Midbrain (tissue), 1 donor: ENCODE data around the gene B3GNT3.

Experiments used
- DNase-seq: peaks from one replicate; lab custom pipeline; 2025; lab: John Stamatoyannopoulos, UW

B3GNT3 gene

DNA sequence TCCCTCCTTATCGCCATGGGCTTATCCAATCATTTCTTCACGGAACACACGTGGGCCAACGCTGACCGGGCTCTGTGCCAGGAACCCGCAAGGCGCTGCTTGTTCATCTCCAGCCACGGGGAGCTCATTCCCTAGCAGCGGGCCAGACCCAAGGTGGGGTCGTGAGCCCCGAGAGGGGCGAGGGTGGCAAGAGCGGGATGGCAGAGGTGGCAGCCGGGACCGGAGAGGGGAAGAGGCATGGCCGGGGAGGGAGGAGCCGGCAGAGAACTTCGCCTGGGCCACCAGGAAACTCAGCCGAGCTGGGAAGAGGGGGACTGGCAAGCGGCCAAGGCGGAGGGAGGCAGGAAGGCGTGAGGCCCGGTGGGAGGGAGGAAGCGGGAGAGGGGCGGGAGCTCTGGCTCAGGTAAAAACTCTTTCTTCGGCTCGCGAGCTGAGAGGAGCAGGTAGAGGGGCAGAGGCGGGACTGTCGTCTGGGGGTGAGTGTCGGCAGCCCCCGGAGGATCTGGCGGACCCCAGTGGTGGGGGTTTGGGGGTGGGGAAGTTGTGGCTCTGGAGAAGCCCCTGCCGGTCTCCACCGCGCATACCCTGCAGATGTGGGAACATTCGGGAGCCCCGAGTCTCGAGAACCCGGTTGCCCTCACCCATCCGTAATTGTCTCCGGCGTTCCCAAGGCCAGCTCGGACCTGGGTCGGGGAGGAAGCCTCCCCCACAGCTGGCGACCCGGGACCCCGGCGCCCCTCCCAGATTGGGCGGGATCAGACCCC lies at the start of gene B3GNT3:
Gene B3GNT3 (plus strand): TSS at position 408 of the 764 bp plus-strand sequence. CDS start 12,670 bp downstream, outside the sequence.
- no peak for DNase-seq

DNA sequence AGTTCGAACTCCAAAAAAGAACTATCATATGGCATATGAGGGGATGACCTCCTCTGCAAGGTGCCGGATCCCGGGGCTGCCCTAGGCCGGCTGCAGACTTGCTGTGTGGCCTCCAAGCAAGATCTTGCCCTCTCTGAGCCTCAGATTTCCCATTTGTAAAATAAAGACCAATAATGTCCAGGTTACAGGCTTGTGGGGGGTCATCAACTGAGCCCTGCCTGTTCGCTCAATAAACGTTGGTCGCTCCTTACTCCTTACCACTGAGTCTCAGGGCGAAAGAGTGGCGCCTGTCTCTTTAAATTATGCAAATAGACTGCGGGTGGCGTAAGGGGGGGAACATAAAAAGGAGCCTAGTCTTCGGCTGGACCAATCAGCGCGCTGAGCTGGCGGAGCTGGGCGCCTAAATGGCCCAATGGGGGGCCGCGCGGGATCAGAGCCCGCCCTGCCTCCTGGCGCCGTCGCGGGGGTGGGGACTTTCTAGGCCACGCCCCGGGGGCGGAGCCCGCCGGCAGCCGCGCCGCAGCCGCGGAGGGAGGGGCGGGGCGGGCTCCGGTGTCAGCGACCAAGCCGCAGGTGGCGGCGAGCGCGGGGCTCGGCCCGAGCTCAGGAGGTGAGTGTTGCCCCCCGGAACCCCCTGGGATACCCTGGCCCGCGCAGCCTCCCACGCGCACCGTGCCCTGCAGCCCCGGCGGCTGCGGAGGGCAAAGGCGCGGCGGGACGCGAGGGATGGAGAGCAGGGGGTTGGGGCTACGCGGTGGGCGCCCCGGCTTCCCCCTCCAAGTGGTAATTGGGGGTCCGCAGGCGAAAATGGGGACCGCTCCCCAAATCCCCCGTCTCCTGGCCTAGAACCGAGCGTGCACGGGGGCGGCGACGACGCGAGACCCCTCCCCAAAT lies 47.5 kb upstream of the B3GNT3 start:
- peak; percentile 98 for DNase-seq

- DNase-seq = no peak
Measured at GRCh38 chr19:17748884-17749638, 45.9 kb upstream of the B3GNT3 start.

GRCh38 chr19:17749912-17750317 lies 45.0 kb upstream of the B3GNT3 start:
- DNase-seq = no peak

GRCh38 chr19:17751103-17751911 lies 43.6 kb upstream of the B3GNT3 start, which contains the start of gene FCHO1:
FCHO1 (plus strand) TSS chr19:17751477; CDS start chr19:17755165, 3,688 bp downstream.
- no peak for DNase-seq

- DNase-seq = no peak
Measured at GRCh38 chr19:17751912-17752273, 43.0 kb upstream of the B3GNT3 start.

- no peak for DNase-seq
Measured at GRCh38 chr19:17752865-17753639, 41.9 kb upstream of the B3GNT3 start.

- peak; percentile 82 for DNase-seq
Measured at GRCh38 chr19:17753976-17754375, 41.0 kb upstream of the B3GNT3 start.

DNA sequence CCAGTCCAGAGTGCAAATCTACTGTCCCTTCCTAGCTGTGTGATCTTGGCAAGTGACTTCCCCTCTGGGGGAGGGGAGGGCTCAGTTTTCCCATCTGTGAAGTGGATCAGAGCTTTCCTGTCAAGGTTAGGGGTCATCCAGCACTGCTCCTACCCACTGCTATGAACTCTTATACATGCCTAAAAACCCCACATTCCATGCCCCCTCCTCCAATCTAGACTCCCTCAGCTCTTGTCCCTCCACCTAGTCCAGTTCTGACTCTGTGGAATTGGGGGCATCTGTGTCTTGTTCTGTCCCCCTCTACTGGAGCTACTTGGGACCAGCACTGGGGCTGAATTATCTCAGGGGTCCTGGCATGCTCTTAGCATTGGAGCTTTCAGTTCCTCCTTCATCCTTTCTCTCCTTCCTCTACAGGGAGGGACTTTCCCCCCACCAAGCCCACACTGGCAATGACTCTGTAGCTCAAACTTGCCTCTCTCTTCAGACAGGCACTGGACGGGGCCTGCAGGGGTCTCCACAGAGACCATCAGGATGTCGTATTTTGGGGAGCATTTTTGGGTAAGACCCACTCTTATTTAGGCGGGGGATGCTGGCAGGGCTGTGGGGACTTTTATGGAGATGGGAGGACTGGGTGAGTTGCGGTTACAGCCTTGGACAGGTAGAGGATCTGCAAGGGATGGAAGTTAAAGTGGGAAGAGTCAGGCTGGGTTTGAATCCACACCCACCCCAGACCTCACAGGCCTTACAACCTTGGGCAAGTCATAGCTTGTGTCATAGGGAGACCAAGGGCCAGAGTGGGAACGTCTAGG lies 40.1 kb upstream of the B3GNT3 start:
- DNase-seq = no peak

DNA sequence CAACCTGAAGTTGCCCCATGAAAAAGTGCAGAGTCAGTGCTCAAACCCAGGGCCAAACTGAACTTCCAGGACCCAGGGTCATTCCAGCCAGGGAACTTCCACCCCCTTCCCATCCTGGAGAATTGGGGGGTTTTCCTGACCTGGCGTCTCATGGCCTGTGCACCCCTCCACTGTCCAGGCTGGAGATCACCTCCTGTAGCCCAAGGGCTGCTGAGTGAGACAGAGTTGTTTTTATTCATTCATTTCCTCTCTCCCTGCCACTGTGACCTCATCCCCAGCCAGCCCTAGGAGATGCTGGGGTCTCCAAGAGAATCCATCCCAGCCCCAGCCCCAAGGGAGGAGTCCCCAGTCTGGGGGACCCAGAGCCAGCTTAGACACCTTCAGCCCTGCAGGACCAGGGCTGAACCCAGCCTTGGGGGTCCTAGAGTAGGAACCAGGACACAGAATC lies 39.5 kb upstream of the B3GNT3 start:
- no peak for DNase-seq

- peak; percentile 91 for DNase-seq
Measured at GRCh38 chr19:17755977-17756670, 38.8 kb upstream of the B3GNT3 start.

- DNase-seq = peak; percentile 94
Measured at GRCh38 chr19:17757125-17757524, 37.8 kb upstream of the B3GNT3 start.

- no peak for DNase-seq
Measured at GRCh38 chr19:17758515-17758914, 36.4 kb upstream of the B3GNT3 start.

- DNase-seq = no peak
Measured at GRCh38 chr19:17761148-17761547, 33.8 kb upstream of the B3GNT3 start.

- peak; percentile 40 for DNase-seq
Measured at GRCh38 chr19:17762505-17763229, 32.3 kb upstream of the B3GNT3 start.

DNA sequence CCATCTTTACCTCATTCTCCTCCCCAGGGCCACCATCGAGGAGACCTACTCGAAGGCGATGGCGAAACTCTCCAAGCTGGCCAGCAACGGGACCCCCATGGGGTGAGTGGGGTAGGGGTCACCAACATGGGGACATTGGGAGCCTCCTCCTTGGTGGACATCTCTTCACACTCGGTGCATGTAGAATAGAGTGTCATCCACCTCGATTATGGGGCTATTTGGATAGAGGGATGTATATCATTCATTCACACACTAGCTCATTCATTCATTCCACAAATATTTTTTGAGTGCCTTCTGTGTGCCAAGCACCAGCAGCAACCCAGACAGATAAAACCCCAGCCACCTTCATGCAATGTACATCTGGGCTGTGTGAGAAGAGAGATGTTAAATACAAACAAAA lies 30.6 kb upstream of the B3GNT3 start:
- no peak for DNase-seq

DNA sequence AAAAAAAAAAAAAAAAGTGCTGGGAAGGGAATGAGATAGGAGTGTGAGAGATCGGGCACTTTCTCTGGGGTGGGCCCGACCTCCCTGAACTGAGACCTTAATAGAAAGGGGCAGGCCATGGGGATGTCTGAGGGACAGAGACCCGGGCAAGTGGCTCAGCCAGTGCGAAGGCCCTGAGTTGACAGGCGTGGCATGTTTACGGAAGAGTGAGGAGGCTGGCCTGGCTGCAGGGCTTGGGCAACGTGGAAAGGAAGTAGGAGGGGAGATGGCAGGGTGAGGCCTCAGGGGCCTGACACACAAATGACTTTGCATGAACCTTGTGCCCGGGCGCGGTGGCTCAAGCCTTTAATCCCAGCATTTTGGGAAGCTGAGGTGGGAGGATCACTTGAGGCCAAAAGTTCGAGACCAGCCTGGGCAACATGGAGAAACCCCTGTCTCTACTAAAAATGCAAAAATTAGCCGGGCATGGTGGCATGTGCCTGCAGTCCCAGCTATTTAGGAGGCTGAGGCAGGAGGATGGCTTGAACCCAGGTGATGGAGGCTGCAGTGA lies 29.8 kb upstream of the B3GNT3 start:
- peak; percentile 23 for DNase-seq

DNA sequence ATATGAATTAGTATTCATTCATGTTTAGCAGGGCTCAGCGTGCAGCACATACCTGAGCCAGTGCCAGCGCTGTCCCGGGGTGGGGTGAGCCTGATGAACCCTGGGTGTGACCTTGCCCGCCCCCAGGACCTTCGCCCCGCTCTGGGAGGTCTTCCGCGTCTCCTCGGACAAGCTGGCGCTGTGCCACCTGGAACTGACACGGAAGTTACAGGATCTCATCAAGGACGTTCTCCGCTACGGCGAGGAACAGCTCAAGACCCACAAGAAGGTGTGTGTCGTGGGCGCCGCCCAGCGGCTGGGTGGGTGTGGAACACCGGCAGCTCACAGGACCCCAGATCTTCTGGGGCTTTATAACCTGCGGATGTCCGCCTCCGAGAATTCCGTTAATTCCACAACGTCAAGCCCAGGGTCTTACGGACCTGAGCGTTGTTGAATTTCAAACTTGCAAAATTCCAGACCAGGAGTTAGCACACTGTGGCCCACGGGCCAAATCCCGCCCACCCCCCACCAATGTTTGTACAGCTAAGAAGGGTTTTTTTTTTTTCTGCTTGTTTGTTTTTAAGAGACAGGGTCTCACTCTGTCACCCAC lies 28.3 kb upstream of the B3GNT3 start:
- peak; percentile 56 for DNase-seq
